Neutrophil (primary cell): Measurements from ENCODE around the gene RAD51B.

ENCODE experiments used
- H3K27ac ChIP-seq: fragments of 200-600 bp; sonication (generic); 2 replicates; pipeline ENCODE4 v1.5.1; 2016; ENCODE audit warnings: mild to moderate bottlenecking, moderate library complexity
- H3K27me3 ChIP-seq: fragments of 200-600 bp; sonication (generic); 2 replicates; pipeline ENCODE4 v1.6.0; 2016; ENCODE audit warnings: mild to moderate bottlenecking
- H3K36me3 ChIP-seq: fragments of 200-600 bp; sonication (generic); 2 replicates; pipeline ENCODE4 v1.5.1; 2017
- H3K4me1 ChIP-seq, 2 experiments: fragments of 200-600 bp in 1 of 2; sonication (generic) in 1 of 2; 1 replicate in 1 of 2; 2 replicates in 1 of 2; pipeline versions ENCODE4 v1.5.1 to v1.6.1; 2013 to 2016; ENCODE audit warnings: low read depth in 1 of 2, low read length in 1 of 2, mild to moderate bottlenecking in 1 of 2, moderate library complexity in 1 of 2; ENCODE audit not compliant: control insufficient read depth in 1 of 2, insufficient read depth in 1 of 2
- H3K4me3 ChIP-seq, 2 experiments: fragments of 200-600 bp in 1 of 2; sonication (generic) in 1 of 2; 1 replicate in 1 of 2; 2 replicates in 1 of 2; pipeline ENCODE4 v1.5.1; 2013 to 2016; ENCODE audit warnings: low read depth in 1 of 2, low read length in 1 of 2, mild to moderate bottlenecking in 1 of 2, moderate library complexity in 1 of 2
- H3K9me3 ChIP-seq: fragments of 200-600 bp; sonication (generic); 2 replicates; pipeline ENCODE4 v1.5.1; 2016
- TF ChIP-seq, protein P1 (sequence below): fragments of 200-600 bp; sonication (generic); IDR thresholded peaks from 2 replicates; pipeline ENCODE4 v1.5.1; 2016; ENCODE audit warnings: antibody characterized with exemption

Gene RAD51B

GRCh38 chr14:68447581-68448251 lies 628.1 kb downstream of the RAD51B start:
- Histone ChIP-seq H3K9me3 (no peaks in the 10 kb centered on the region), H3K27ac (no peak overlapping the region), H3K4me1 (no peaks in the 10 kb centered on the region)

GRCh38 chr14:68448252-68448902 lies 628.8 kb downstream of the RAD51B start:
- H3K4me3 ChIP-seq = no peak overlapping the region
- TF ChIP-seq, protein P1, sequence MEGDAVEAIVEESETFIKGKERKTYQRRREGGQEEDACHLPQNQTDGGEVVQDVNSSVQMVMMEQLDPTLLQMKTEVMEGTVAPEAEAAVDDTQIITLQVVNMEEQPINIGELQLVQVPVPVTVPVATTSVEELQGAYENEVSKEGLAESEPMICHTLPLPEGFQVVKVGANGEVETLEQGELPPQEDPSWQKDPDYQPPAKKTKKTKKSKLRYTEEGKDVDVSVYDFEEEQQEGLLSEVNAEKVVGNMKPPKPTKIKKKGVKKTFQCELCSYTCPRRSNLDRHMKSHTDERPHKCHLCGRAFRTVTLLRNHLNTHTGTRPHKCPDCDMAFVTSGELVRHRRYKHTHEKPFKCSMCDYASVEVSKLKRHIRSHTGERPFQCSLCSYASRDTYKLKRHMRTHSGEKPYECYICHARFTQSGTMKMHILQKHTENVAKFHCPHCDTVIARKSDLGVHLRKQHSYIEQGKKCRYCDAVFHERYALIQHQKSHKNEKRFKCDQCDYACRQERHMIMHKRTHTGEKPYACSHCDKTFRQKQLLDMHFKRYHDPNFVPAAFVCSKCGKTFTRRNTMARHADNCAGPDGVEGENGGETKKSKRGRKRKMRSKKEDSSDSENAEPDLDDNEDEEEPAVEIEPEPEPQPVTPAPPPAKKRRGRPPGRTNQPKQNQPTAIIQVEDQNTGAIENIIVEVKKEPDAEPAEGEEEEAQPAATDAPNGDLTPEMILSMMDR = no peak
- H3K9me3 ChIP-seq = no peaks in the 10 kb centered on the region
- H3K27ac ChIP-seq = no peak overlapping the region
- no peaks in the 10 kb centered on the region for H3K27me3 ChIP-seq
- no peaks in the 10 kb centered on the region for H3K4me1 ChIP-seq
- no peaks in the 10 kb centered on the region for H3K36me3 ChIP-seq

More at GRCh38 chr14:68447581-68448251, 628.1 kb downstream of the RAD51B start:
- H3K36me3 ChIP-seq = no peaks in the 10 kb centered on the region
- TF ChIP-seq, protein P1 = no peak
- H3K4me3 ChIP-seq = no peak overlapping the region
- no peaks in the 10 kb centered on the region for H3K27me3 ChIP-seq

DNA sequence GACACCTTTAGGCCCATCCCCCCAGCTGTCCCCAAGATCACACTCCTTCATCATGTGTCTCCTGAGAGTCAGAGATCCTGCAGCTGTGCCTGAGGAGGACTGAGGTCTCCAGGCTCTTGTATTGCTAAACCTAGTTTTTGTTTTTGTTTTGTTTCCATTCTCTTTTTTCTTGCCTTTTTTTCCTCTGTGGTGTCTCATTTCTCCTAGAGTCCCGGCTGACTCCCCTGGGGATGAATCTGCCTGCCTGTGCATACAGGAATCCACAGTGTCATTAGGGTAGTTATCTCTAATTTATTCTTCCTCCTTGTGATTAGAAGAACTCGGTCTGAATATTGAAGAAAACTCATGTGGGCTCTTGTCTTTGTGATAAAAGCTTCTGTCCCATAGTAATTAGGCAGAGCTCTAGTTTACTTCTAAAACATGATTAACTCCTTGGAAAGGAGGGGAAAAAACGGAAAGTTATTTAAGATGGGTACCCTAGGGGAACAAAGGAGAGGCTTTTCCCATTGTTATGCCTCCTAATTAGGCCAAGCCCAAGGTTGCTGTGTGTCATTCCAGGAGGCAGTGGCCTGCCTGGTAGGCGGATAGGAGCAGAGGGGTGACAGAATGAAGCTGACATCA lies 630.1 kb downstream of the RAD51B start:
- H3K27ac ChIP-seq = no peak overlapping the region
- no peaks in the 10 kb centered on the region for H3K27me3 ChIP-seq
- no peak overlapping the region for H3K4me3 ChIP-seq
- no peaks in the 10 kb centered on the region for H3K9me3 ChIP-seq
- TF ChIP-seq, protein P1 = no peak
- H3K4me1 ChIP-seq = no peaks in the 10 kb centered on the region
- H3K36me3 ChIP-seq = no peaks in the 10 kb centered on the region

DNA sequence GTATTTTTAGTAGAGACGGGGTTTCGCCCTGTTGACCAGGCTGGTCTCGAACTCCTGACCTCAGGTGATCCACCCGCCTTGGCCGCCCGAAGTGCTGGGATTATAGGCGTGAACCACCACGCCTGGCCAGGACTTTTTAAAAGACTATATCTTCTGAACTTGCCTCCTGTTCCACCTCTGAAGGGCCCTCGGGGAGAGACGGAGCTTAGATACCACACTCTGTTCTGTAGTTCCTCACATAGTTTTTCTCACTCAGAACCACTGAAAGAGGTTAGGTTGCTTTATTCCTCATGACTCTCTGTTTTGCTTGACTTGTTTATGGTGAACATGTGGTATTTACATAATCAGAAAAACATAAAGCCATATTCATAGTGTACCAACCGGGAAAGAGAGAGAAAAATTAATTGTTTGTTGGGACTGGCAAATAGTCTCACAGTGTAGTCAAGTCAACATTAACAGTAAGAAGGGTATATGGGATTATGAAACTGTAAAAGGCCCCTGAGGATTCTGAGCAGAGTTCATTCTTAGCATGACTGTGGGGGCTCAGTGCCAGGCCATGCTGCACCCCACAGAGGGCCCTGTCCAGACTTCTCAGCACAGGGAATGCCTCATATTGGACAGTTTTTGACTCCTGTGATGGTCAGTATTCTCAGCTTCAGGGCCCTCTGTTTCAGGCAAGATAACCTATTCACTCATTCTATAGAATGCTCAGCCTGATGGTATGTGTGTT lies 631.0 kb downstream of the RAD51B start:
- Histone ChIP-seq H3K36me3 (no peaks in the 10 kb centered on the region), H3K27me3 (no peaks in the 10 kb centered on the region), H3K4me3 (no peak overlapping the region), H3K4me1 (no peaks in the 10 kb centered on the region), H3K27ac (no peak overlapping the region), H3K9me3 (no peaks in the 10 kb centered on the region)
- TF ChIP-seq, protein P1 = no peak

DNA sequence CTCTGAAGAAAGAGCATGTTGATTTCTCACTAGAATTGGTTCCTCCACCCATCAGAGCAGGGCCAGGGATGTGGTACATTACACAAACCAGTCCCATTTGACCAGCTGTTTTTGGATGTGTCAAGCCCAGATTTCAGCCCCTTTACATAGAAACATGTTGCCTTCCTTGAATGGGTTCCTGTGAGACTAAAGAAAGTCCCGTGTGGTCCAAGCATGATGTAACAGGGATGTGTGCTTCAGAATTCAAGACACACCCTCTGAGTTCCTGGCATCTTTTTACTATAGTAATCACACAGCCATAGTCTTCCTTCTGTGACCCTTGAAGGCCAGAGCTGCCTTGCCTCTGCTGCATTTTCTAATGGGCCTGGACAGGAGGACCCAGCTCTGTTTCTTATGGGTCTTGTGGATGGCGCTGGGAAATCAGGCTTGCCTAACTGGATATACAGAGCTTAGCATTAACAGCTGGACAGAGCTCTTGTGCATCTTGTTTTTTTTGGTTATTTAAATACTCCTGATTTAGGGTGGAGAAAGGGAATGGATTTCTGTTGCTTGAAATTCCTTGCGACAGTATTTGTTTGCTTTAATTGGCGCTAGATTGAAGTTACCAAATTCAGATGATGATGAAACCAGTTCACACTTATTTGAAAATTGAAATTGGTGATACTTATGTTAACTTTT lies 632.3 kb downstream of the RAD51B start:
- Histone ChIP-seq H3K4me1 (no peaks in the 10 kb centered on the region), H3K36me3 (no peaks in the 10 kb centered on the region), H3K27ac (no peak overlapping the region), H3K9me3 (no peaks in the 10 kb centered on the region), H3K27me3 (no peaks in the 10 kb centered on the region), H3K4me3 (no peak overlapping the region)
- TF ChIP-seq, protein P1 = no peak
